ENCODE data around the gene STPG1.
A peak's percentile ranks its signal among the peaks of the same experiment; 100 is the strongest.

STPG1 gene

GRCh38 chr1:24382165-24382577, 31.4 kb downstream of the STPG1 start:
- peaks cover 11% of the 10 kb centered on the region; the same call in 1 of the 2 replicates for H3K9me3 ChIP-seq (ENCODE audit: insufficient read depth, low read length)
- no peak overlapping the region for H3K9ac ChIP-seq (ENCODE audit: insufficient read length, low read depth)
- H3K27me3 ChIP-seq (ENCODE audit: insufficient read depth, insufficient read length): no peaks in the 10 kb centered on the region
- no peak overlapping the region for H3K4me3 ChIP-seq (ENCODE audit: insufficient read length, low read depth)
- TF ChIP-seq ZNF274 (IDR thresholded peaks at IDR 0.05; ENCODE audit: low read depth, low read length) (no peak), YY1 (IDR thresholded peaks at IDR 0.05; ENCODE audit: insufficient read depth, insufficient read length) (no peak), SUZ12 (IDR thresholded peaks at IDR 0.05; ENCODE audit: extremely low read depth, insufficient read depth, insufficient read length) (no peak)
- H3K36me3 ChIP-seq (ENCODE audit: insufficient read depth, insufficient read length, low read length): peaks cover 46% of the 10 kb centered on the region
- H3K4me1 ChIP-seq (ENCODE audit: insufficient read depth, insufficient read length): no peaks in the 10 kb centered on the region
- no peak for DNase-seq (ENCODE audit: low read depth, low spot score)

GRCh38 chr1:24381256-24381655, 32.3 kb downstream of the STPG1 start:
- Histone ChIP-seq H3K27me3 (ENCODE audit: insufficient read depth, insufficient read length) (no peaks in the 10 kb centered on the region), H3K4me1 (ENCODE audit: insufficient read depth, insufficient read length) (no peaks in the 10 kb centered on the region), H3K9me3 (ENCODE audit: insufficient read depth, low read length) (peaks cover 2% of the 10 kb centered on the region; the same call in 1 of the 2 replicates), H3K36me3 (ENCODE audit: insufficient read depth, insufficient read length, low read length) (peaks cover 42% of the 10 kb centered on the region), H3K9ac (ENCODE audit: insufficient read length, low read depth) (no peak overlapping the region), H3K4me3 (ENCODE audit: insufficient read length, low read depth) (no peak overlapping the region)
- no peak for DNase-seq (ENCODE audit: low read depth, low spot score)
- TF ChIP-seq ZNF274 (IDR thresholded peaks at IDR 0.05; ENCODE audit: low read depth, low read length) (no peak), YY1 (IDR thresholded peaks at IDR 0.05; ENCODE audit: insufficient read depth, insufficient read length) (no peak), SUZ12 (IDR thresholded peaks at IDR 0.05; ENCODE audit: extremely low read depth, insufficient read depth, insufficient read length) (no peak)

- Histone ChIP-seq H3K9ac (ENCODE audit: insufficient read length, low read depth) (no peak overlapping the region), H3K4me1 (ENCODE audit: insufficient read depth, insufficient read length) (no peaks in the 10 kb centered on the region), H3K9me3 (ENCODE audit: insufficient read depth, low read length) (no peaks in the 10 kb centered on the region), H3K27me3 (ENCODE audit: insufficient read depth, insufficient read length) (no peaks in the 10 kb centered on the region), H3K4me3 (ENCODE audit: insufficient read length, low read depth) (no peak overlapping the region), H3K36me3 (ENCODE audit: insufficient read depth, insufficient read length, low read length) (peaks cover 41% of the 10 kb centered on the region)
- TF ChIP-seq ZNF274 (IDR thresholded peaks at IDR 0.05; ENCODE audit: low read depth, low read length): no peak
- no peak for TF ChIP-seq YY1 (IDR thresholded peaks at IDR 0.05; ENCODE audit: insufficient read depth, insufficient read length)
- no peak for TF ChIP-seq SUZ12 (IDR thresholded peaks at IDR 0.05; ENCODE audit: extremely low read depth, insufficient read depth, insufficient read length)
- DNase-seq (ENCODE audit: low read depth, low spot score): no peak
Observed at GRCh38 chr1:24380508-24380907, 33.1 kb downstream of the STPG1 start.

- Histone ChIP-seq H3K27me3 (ENCODE audit: insufficient read depth, insufficient read length) (no peaks in the 10 kb centered on the region), H3K9ac (ENCODE audit: insufficient read length, low read depth) (no peak overlapping the region), H3K4me3 (ENCODE audit: insufficient read length, low read depth) (no peak overlapping the region), H3K36me3 (ENCODE audit: insufficient read depth, insufficient read length, low read length) (peaks cover 41% of the 10 kb centered on the region), H3K9me3 (ENCODE audit: insufficient read depth, low read length) (no peaks in the 10 kb centered on the region), H3K4me1 (ENCODE audit: insufficient read depth, insufficient read length) (no peaks in the 10 kb centered on the region)
- no peak for DNase-seq (ENCODE audit: low read depth, low spot score)
- TF ChIP-seq ZNF274 (IDR thresholded peaks at IDR 0.05; ENCODE audit: low read depth, low read length) (no peak), SUZ12 (IDR thresholded peaks at IDR 0.05; ENCODE audit: extremely low read depth, insufficient read depth, insufficient read length) (no peak), YY1 (IDR thresholded peaks at IDR 0.05; ENCODE audit: insufficient read depth, insufficient read length) (no peak)
Observed at GRCh38 chr1:24379733-24380315, 33.8 kb downstream of the STPG1 start.

GRCh38 chr1:24374891-24375786, 38.4 kb downstream of the STPG1 start:
- Histone ChIP-seq H3K36me3 (ENCODE audit: insufficient read depth, insufficient read length, low read length) (peaks cover 32% of the 10 kb centered on the region), H3K9me3 (ENCODE audit: insufficient read depth, low read length) (no peaks in the 10 kb centered on the region), H3K4me1 (ENCODE audit: insufficient read depth, insufficient read length) (peaks cover 10% of the 10 kb centered on the region), H3K27me3 (ENCODE audit: insufficient read depth, insufficient read length) (no peaks in the 10 kb centered on the region), H3K4me3 (ENCODE audit: insufficient read length, low read depth) (no peak overlapping the region), H3K9ac (ENCODE audit: insufficient read length, low read depth) (no peak overlapping the region)
- TF ChIP-seq SUZ12 (IDR thresholded peaks at IDR 0.05; ENCODE audit: extremely low read depth, insufficient read depth, insufficient read length) (no peak), ZNF274 (IDR thresholded peaks at IDR 0.05; ENCODE audit: low read depth, low read length) (no peak), YY1 (IDR thresholded peaks at IDR 0.05; ENCODE audit: insufficient read depth, insufficient read length) (no peak)
- peak; percentile 85 for DNase-seq (ENCODE audit: low read depth, low spot score)

- Histone ChIP-seq H3K4me1 (ENCODE audit: insufficient read depth, insufficient read length) (peaks cover 10% of the 10 kb centered on the region), H3K9me3 (ENCODE audit: insufficient read depth, low read length) (no peaks in the 10 kb centered on the region), H3K4me3 (ENCODE audit: insufficient read length, low read depth) (no peak overlapping the region), H3K27me3 (ENCODE audit: insufficient read depth, insufficient read length) (no peaks in the 10 kb centered on the region), H3K36me3 (ENCODE audit: insufficient read depth, insufficient read length, low read length) (peaks cover 34% of the 10 kb centered on the region), H3K9ac (ENCODE audit: insufficient read length, low read depth) (no peak overlapping the region)
- no peak for TF ChIP-seq ZNF274 (IDR thresholded peaks at IDR 0.05; ENCODE audit: low read depth, low read length)
- DNase-seq (ENCODE audit: low read depth, low spot score): no peak
Observed at GRCh38 chr1:24373710-24374109, 39.9 kb downstream of the STPG1 start.

- no peaks in the 10 kb centered on the region for H3K9me3 ChIP-seq (ENCODE audit: insufficient read depth, low read length)
- H3K36me3 ChIP-seq (ENCODE audit: insufficient read depth, insufficient read length, low read length): peaks cover 34% of the 10 kb centered on the region
- no peaks in the 10 kb centered on the region for H3K27me3 ChIP-seq (ENCODE audit: insufficient read depth, insufficient read length)
- H3K4me1 ChIP-seq (ENCODE audit: insufficient read depth, insufficient read length): peaks cover 10% of the 10 kb centered on the region
- TF ChIP-seq SUZ12 (IDR thresholded peaks at IDR 0.05; ENCODE audit: extremely low read depth, insufficient read depth, insufficient read length): no peak
- no peak overlapping the region for H3K9ac ChIP-seq (ENCODE audit: insufficient read length, low read depth)
- H3K4me3 ChIP-seq (ENCODE audit: insufficient read length, low read depth): no peak overlapping the region
- no peak for DNase-seq (ENCODE audit: low read depth, low spot score)
Observed at GRCh38 chr1:24373044-24373443, 40.5 kb downstream of the STPG1 start.

All from NT2/D1 (cell line).